Tibial nerve (tissue), 4 donors: ENCODE results near the gene SPRY2. TPM values are rescaled to one million over a fixed set of nuclear protein-coding genes. Genes with fewer than 3 reads are reported as not detected.
"Not testable (repeated sequence)": the region's sequence is repeated elsewhere in the genome, so short reads cannot be mapped to it uniquely, and the experiment has no call there.

Experiments
- DNase-seq, 2 donors: peaks; one replicate each; pipeline ENCODE4 v3.0.0-alpha.2; 2019; ENCODE audit warnings: low spot score in 2 of 2
- H3K27ac ChIP-seq, 4 donors: fragments of 200-600 bp; sonication (generic) in 3 of 4; one replicate each; pipeline ENCODE4 v1.5.1; 2017 to 2019; ENCODE audit warnings: mild to moderate bottlenecking in 1 of 4
- H3K27me3 ChIP-seq, 2 donors: fragments of 200-600 bp; sonication (generic) in 1 of 2; one replicate each; pipeline versions ENCODE4 v1.5.1 to v1.6.0; 2017 to 2019
- H3K36me3 ChIP-seq, 3 donors: fragments of 200-600 bp; sonication (generic); one replicate each; pipeline ENCODE4 v1.5.1; 2018 to 2019
- H3K4me1 ChIP-seq, 4 donors: fragments of 200-600 bp; sonication (generic) in 3 of 4; one replicate each; pipeline ENCODE4 v1.5.1; 2017 to 2019
- H3K4me3 ChIP-seq, 4 donors: fragments of 200-600 bp; sonication (generic) in 3 of 4; one replicate each; pipeline ENCODE4 v1.5.1; 2017 to 2019; ENCODE audit warnings: mild to moderate bottlenecking in 1 of 4, moderate library complexity in 1 of 4
- H3K9me3 ChIP-seq, 4 donors: fragments of 200-600 bp; sonication (generic) in 3 of 4; one replicate each; pipeline ENCODE4 v1.5.1; 2017 to 2019
- EP300 ChIP-seq, 2 donors: sonication (generic); formaldehyde crosslinking; IDR thresholded peaks; one replicate each; pipeline ENCODE4 v1.6.1; 2017; ENCODE audit warnings: antibody characterized with exemption in 2 of 2, mild to moderate bottlenecking in 1 of 2
- POLR2A ChIP-seq, 2 donors: fragments of 450-650 bp; IDR thresholded peaks; one replicate each; pipeline ENCODE4 v1.6.1; 2017; ENCODE audit warnings: antibody characterized with exemption in 2 of 2, mild to moderate bottlenecking in 2 of 2, moderate library complexity in 2 of 2
- WGBS, 2 donors: methylation state at CpG; one replicate each; pipeline ENCODE4 v1.1.5; 2018; 5-methylcytosine and 5-hydroxymethylcytosine counted together
- total RNA-seq, 4 donors: library from RNA; depleted of rRNA; stranded (reverse); fragments of >200 nt; gene quantifications; one replicate each; pipeline ENCODE4 v1.1.0, GENCODE V29; 2016
- TF ChIP-seq, protein P1 (sequence below), 5 experiments: fragments of 200-600 bp in 3 of 5; fragments of 450-650 bp in 2 of 5; sonication (generic) in 3 of 5; IDR thresholded peaks; one replicate each; pipeline ENCODE4 v1.5.1; 2016 to 2019; ENCODE audit warnings: antibody characterized with exemption in 5 of 5, mild to moderate bottlenecking in 3 of 5, moderate library complexity in 2 of 5

SPRY2 gene
- total RNA-seq, 4 donors from 2014 or later: 80.4 to 122 (median 92.5) TPM

DNA sequence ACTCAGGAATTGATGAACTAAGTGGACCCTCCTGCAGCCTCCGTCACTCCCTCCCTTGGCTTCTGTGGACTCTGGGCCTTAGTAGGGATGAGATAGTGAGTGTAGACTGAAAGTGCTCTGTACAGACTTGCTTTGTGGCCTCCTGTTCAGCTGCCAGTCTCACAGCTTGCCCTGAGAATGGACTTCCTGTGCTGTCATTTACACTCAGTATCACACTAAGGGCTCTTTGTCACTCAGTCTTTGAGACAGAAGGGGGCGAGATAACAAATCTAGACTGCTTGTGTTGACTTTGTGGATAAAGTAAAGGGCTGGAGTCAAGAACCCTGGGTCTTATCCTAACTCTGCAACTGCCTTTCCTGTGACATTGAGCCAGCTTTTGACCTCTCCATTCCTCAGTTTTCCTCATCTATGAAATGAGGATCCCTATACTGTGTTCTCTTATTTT is 21.0 kb upstream of the SPRY2 start:
- peak overlapping the region in 3 of 4 donors; percentile 1 to 67 (median 29) for H3K27ac ChIP-seq
- TF ChIP-seq, protein P1, sequence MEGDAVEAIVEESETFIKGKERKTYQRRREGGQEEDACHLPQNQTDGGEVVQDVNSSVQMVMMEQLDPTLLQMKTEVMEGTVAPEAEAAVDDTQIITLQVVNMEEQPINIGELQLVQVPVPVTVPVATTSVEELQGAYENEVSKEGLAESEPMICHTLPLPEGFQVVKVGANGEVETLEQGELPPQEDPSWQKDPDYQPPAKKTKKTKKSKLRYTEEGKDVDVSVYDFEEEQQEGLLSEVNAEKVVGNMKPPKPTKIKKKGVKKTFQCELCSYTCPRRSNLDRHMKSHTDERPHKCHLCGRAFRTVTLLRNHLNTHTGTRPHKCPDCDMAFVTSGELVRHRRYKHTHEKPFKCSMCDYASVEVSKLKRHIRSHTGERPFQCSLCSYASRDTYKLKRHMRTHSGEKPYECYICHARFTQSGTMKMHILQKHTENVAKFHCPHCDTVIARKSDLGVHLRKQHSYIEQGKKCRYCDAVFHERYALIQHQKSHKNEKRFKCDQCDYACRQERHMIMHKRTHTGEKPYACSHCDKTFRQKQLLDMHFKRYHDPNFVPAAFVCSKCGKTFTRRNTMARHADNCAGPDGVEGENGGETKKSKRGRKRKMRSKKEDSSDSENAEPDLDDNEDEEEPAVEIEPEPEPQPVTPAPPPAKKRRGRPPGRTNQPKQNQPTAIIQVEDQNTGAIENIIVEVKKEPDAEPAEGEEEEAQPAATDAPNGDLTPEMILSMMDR (IDR thresholded peaks at IDR 0.05): peak in 2 of 5 experiments; percentile 11 to 18
- TF ChIP-seq EP300 (IDR thresholded peaks at IDR 0.05) (peak in 1 of 2 donors; percentile 30), POLR2A (IDR thresholded peaks at IDR 0.05) (no peak)

GRCh38 chr13:80361298-80361697 is 20.4 kb upstream of the SPRY2 start:
- Histone ChIP-seq H3K27me3 (no peaks in the 10 kb centered on the region), H3K27ac (peak overlapping the region in 2 of 4 donors; percentile 29 to 67), H3K4me3 (no peak overlapping the region), H3K36me3 (no peaks in the 10 kb centered on the region), H3K4me1 (peaks cover 0 to 29% (median 4%) of the 10 kb centered on the region in 4 donors), H3K9me3 (no peaks in the 10 kb centered on the region)
- DNase-seq: no peak
- 80 to 89% methylated on average over 2 of the region's 2 CpGs for WGBS, 2 donors
- TF ChIP-seq, protein P1 (IDR thresholded peaks at IDR 0.05): no peak
- no peak for TF ChIP-seq POLR2A (IDR thresholded peaks at IDR 0.05)
- no peak for TF ChIP-seq EP300 (IDR thresholded peaks at IDR 0.05)

More for the DNA sequence above, 21.0 kb upstream of the SPRY2 start:
- WGBS, 2 donors: 25 to 63% methylated on average over 2 of the region's 2 CpGs
- no peaks in the 10 kb centered on the region for H3K36me3 ChIP-seq
- peaks cover 0 to 29% (median 4%) of the 10 kb centered on the region in 4 donors for H3K4me1 ChIP-seq
- DNase-seq: no peak
- H3K4me3 ChIP-seq: no peak overlapping the region
- H3K9me3 ChIP-seq: no peaks in the 10 kb centered on the region
- no peaks in the 10 kb centered on the region for H3K27me3 ChIP-seq

DNA sequence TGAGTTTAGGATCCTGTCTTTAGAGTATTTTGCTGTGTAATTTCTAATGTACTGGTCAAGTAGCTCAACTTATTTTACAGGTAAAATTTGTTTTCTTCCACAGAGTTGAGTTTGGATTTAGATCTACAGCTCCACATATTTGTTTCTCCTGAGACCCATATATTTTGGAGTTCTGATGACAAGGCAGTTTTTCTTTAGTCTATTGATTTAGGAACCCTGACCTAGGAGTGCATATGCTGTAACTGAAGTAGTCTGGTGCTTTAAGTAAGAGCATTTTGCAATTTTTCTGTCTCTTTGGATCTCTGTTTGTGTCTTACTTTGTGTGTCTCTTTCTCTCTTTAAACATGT is 19.5 kb upstream of the SPRY2 start:
- Histone ChIP-seq H3K4me3 (no peak overlapping the region), H3K9me3 (no peaks in the 10 kb centered on the region), H3K4me1 (peaks cover 0 to 29% (median 4%) of the 10 kb centered on the region in 4 donors), H3K36me3 (no peaks in the 10 kb centered on the region), H3K27me3 (no peaks in the 10 kb centered on the region), H3K27ac (peak overlapping the region in 2 of 4 donors; percentile 1 to 26)
- TF ChIP-seq, protein P1 (IDR thresholded peaks at IDR 0.05): no peak
- TF ChIP-seq EP300 (IDR thresholded peaks at IDR 0.05): no peak
- TF ChIP-seq POLR2A (IDR thresholded peaks at IDR 0.05): no peak
- no peak for DNase-seq

- no peak for TF ChIP-seq POLR2A (IDR thresholded peaks at IDR 0.05)
- TF ChIP-seq, protein P1 (IDR thresholded peaks at IDR 0.05): no peak
- no peak for TF ChIP-seq EP300 (IDR thresholded peaks at IDR 0.05)
- 39 to 44% methylated on average over 6 of the region's 6 CpGs for WGBS, 2 donors
- Histone ChIP-seq H3K27ac (peak overlapping the region in 2 of 4 donors; percentile 1 to 26), H3K9me3 (no peaks in the 10 kb centered on the region), H3K27me3 (no peaks in the 10 kb centered on the region), H3K36me3 (no peaks in the 10 kb centered on the region), H3K4me1 (peaks cover 0 to 29% (median 4%) of the 10 kb centered on the region in 4 donors), H3K4me3 (no peak overlapping the region)
- DNase-seq: no peak
Observed at GRCh38 chr13:80359778-80360452, 19.0 kb upstream of the SPRY2 start.

DNA sequence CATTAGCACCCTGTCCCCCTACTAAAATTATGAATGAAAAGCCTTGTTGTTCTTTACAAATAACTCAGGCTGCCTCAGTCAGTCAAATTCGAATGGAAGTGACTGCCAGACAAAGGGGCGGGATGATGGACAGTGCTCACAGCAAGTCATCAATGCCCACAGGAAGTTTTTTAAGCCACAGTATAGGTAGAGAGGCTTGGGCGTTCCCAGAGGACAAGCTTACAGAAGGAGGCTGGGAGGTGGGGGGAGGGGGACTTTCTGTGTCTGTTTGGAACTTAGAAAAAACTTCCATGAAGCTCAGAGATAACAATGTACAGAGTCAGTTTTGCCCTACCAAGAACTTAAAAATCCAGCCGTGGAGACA is 18.5 kb upstream of the SPRY2 start:
- DNase-seq: no peak
- Histone ChIP-seq H3K36me3 (no peaks in the 10 kb centered on the region), H3K27me3 (no peaks in the 10 kb centered on the region), H3K27ac (no peak overlapping the region), H3K4me1 (peaks cover 0 to 29% (median 4%) of the 10 kb centered on the region in 4 donors), H3K9me3 (no peaks in the 10 kb centered on the region), H3K4me3 (no peak overlapping the region)
- TF ChIP-seq EP300 (IDR thresholded peaks at IDR 0.05) (no peak), POLR2A (IDR thresholded peaks at IDR 0.05) (no peak)
- TF ChIP-seq, protein P1 (IDR thresholded peaks at IDR 0.05): no peak
- 61 to 64% methylated on average over 4 of the region's 4 CpGs for WGBS, 2 donors

- peaks cover 0 to 12% (median 1%) of the 10 kb centered on the region in 4 donors for H3K4me1 ChIP-seq
- H3K27me3 ChIP-seq, H3K9me3 ChIP-seq, H3K27ac ChIP-seq, DNase-seq, H3K4me3 ChIP-seq, H3K36me3 ChIP-seq: not testable (repeated sequence)
- WGBS, 2 donors: 95 to 99% methylated on average over 17 to 19 of the region's 32 CpGs
Observed at GRCh38 chr13:80355496-80356094, 14.7 kb upstream of the SPRY2 start.
